Stomach (tissue), 9 donors: ENCODE results near the gene TBC1D5. TPM values are rescaled to one million over a fixed set of nuclear protein-coding genes. Genes with fewer than 3 reads are reported as not detected.

ENCODE experiments used
- DNase-seq, 2 donors: peaks; one replicate each; pipeline versions ENCODE4 v3.0.0 to v3.0.0-alpha.2; 2013 to 2019
- H3K27ac ChIP-seq, 5 donors: fragments of 200-600 bp in 4 of 5; sonication (generic) in 4 of 5; one replicate each; pipeline ENCODE4 v1.5.1; 2013 to 2019; ENCODE audit warnings: mild to moderate bottlenecking in 1 of 5, moderate library complexity in 1 of 5
- H3K27me3 ChIP-seq, 3 donors: fragments of 200-600 bp; sonication (generic); one replicate each; pipeline ENCODE4 v1.5.1; 2017 to 2019; ENCODE audit warnings: mixed run types in 1 of 3
- H3K36me3 ChIP-seq, 4 donors: fragments of 200-600 bp; sonication (generic); 1 replicate in 3 of 4; 2 replicates in 1 of 4; pipeline ENCODE4 v1.5.1; 2016 to 2019
- H3K4me1 ChIP-seq, 4 donors: fragments of 200-600 bp; sonication (generic); one replicate each; pipeline ENCODE4 v1.5.1; 2016 to 2019
- H3K4me3 ChIP-seq, 4 donors: fragments of 200-600 bp; sonication (generic) in 3 of 4; one replicate each; pipeline ENCODE4 v1.5.1; 2016 to 2019; ENCODE audit warnings: mild to moderate bottlenecking in 1 of 4
- H3K9me3 ChIP-seq, 4 donors: fragments of 200-600 bp; sonication (generic); one replicate each; pipeline ENCODE4 v1.5.1; 2016 to 2019
- CTCF ChIP-seq, 7 experiments: fragments of 450-650 bp in 4 of 7; fragments of 200-600 bp in 3 of 7; sonication (generic) in 3 of 7; IDR thresholded peaks; one replicate each; pipeline ENCODE4 v1.5.1; 2016 to 2019; ENCODE audit warnings: antibody characterized with exemption in 7 of 7, control low read depth in 2 of 7, mild to moderate bottlenecking in 1 of 7
- EP300 ChIP-seq: sonication (generic); formaldehyde crosslinking; IDR thresholded peaks from one replicate; pipeline ENCODE4 v1.6.1; 2017; ENCODE audit warnings: antibody characterized with exemption
- POLR2A ChIP-seq, 4 donors: fragments of 450-650 bp; IDR thresholded peaks; one replicate each; pipeline ENCODE4 v1.6.1; 2016; ENCODE audit warnings: antibody characterized with exemption in 4 of 4, control low read depth in 2 of 4, mild to moderate bottlenecking in 1 of 4, moderate library complexity in 1 of 4
- POLR2AphosphoS5 ChIP-seq, 3 donors: sonication (generic); formaldehyde crosslinking; IDR thresholded peaks; one replicate each; pipeline ENCODE4 v1.6.1; 2016; ENCODE audit warnings: antibody characterized with exemption in 3 of 3
- WGBS, 5 donors: extraction: QIAGEN DNeasy Blood & Tissue Kit in 3 of 5; methylation state at CpG; one replicate each; pipeline versions ENCODE4 v1.1.5 to v1.1.7; 2013 to 2018; 5-methylcytosine and 5-hydroxymethylcytosine counted together
- intact Hi-C: fragments of 100-400 bp; cut with DNase I; formaldehyde crosslinking; loops from one replicate; pipeline ENCODE4 v1.15.1; 2023; ENCODE audit warnings: low total_unique reads
- polyA plus RNA-seq, 3 donors: library from polyadenylated mRNA; stranded (reverse); fragments of 200-250 nt; gene quantifications; one replicate each; pipeline ENCODE4 v1.2.3, GENCODE V29; 2013
- total RNA-seq, 5 donors: library from RNA; depleted of rRNA; stranded (reverse); fragments of >200 nt; gene quantifications; one replicate each; pipeline versions ENCODE4 v1.1.0 to v1.2.3, GENCODE V29; 2014 to 2016
- donor health status: healthy with polysubstance abuse.
- donor health status: Bipolar disorder and iron deficiency.
- donor health status: healthy.

Gene TBC1D5
- total and polyA plus RNA-seq, 8 donors = 4.7 to 75.1 (median 32.0) TPM

DNA sequence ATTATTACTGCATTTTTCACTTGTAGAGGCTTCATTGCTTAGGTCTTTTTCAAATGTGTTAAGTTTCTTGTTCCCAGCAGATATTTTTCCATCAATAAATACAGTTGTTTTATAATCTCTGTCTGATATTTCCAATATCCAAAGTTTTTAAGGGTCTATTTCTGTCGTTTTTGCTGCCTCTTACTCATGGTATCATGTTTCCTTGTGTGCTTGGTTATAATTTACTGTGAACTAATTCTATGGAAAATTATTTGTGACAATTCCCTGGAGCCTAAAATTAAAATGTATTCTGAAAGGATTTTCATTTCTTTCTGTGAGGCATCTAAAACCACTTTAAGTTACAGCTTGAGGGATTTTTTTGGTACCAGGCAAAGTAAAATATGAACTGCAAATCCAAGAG is 17.5 kb downstream of the TBC1D5 start:
- Histone ChIP-seq H3K9me3 (no peaks in the 10 kb centered on the region), H3K27me3 (no peaks in the 10 kb centered on the region), H3K4me1 (peaks cover 0 to 6% (median 2%) of the 10 kb centered on the region in 4 donors), H3K4me3 (no peak overlapping the region), H3K36me3 (peaks cover 0 to 12% (median 11%) of the 10 kb centered on the region in 4 donors), H3K27ac (no peak overlapping the region)
- intact Hi-C loops = no loop called here
- 84 to 92% (median 88%) methylated on average over 1 of the region's 1 CpG for WGBS, 5 donors
- TF ChIP-seq CTCF (IDR thresholded peaks at IDR 0.05) (no peak), POLR2AphosphoS5 (IDR thresholded peaks at IDR 0.05) (no peak), EP300 (no peak), POLR2A (IDR thresholded peaks at IDR 0.05) (no peak)
- no peak for DNase-seq

GRCh38 chr3:17724122-17724521 is 18.3 kb downstream of the TBC1D5 start:
- 98 to 100% (median 99%) methylated on average over 3 of the region's 3 CpGs for WGBS, 5 donors
- Histone ChIP-seq H3K9me3 (no peaks in the 10 kb centered on the region), H3K4me3 (no peak overlapping the region), H3K4me1 (peaks cover 0 to 12% (median 2%) of the 10 kb centered on the region in 4 donors), H3K36me3 (peaks cover 0 to 12% (median 11%) of the 10 kb centered on the region in 4 donors), H3K27me3 (no peaks in the 10 kb centered on the region), H3K27ac (no peak overlapping the region)
- no peak for DNase-seq
- TF ChIP-seq POLR2AphosphoS5 (IDR thresholded peaks at IDR 0.05) (no peak), EP300 (no peak), POLR2A (IDR thresholded peaks at IDR 0.05) (no peak), CTCF (IDR thresholded peaks at IDR 0.05) (no peak)
- intact Hi-C loops = no loop called here

- Histone ChIP-seq H3K36me3 (peaks cover 7 to 26% (median 25%) of the 10 kb centered on the region in 4 donors), H3K4me1 (peaks cover 0 to 12% (median 2%) of the 10 kb centered on the region in 4 donors), H3K9me3 (peaks cover 8 to 26% (median 15%) of the 10 kb centered on the region in 4 donors), H3K27ac (no peak overlapping the region), H3K27me3 (no peaks in the 10 kb centered on the region), H3K4me3 (no peak overlapping the region)
- intact Hi-C loops = no loop called here
- TF ChIP-seq POLR2AphosphoS5 (IDR thresholded peaks at IDR 0.05) = no peak
- TF ChIP-seq EP300 = no peak
- no peak for TF ChIP-seq CTCF (IDR thresholded peaks at IDR 0.05)
- no peak for TF ChIP-seq POLR2A (IDR thresholded peaks at IDR 0.05)
- no peak for DNase-seq
Observed at GRCh38 chr3:17717411-17717810, 25.0 kb downstream of the TBC1D5 start.

- DNase-seq = no peak
- TF ChIP-seq POLR2A (IDR thresholded peaks at IDR 0.05) = no peak
- no peak for TF ChIP-seq EP300
- no peak for TF ChIP-seq CTCF (IDR thresholded peaks at IDR 0.05)
- Histone ChIP-seq H3K36me3 (peaks cover 7 to 26% (median 25%) of the 10 kb centered on the region in 4 donors), H3K9me3 (peaks cover 8 to 26% (median 15%) of the 10 kb centered on the region in 4 donors), H3K4me3 (no peak overlapping the region), H3K4me1 (peaks cover 0 to 9% (median 0%) of the 10 kb centered on the region in 4 donors), H3K27me3 (no peaks in the 10 kb centered on the region), H3K27ac (no peak overlapping the region)
- WGBS, 5 donors = 87 to 98% (median 92%) methylated on average over 2 of the region's 2 CpGs
- intact Hi-C loops = no loop called here
Observed at GRCh38 chr3:17714473-17714872, 28.0 kb downstream of the TBC1D5 start.
